RKO (cell line): ENCODE results near the gene UCN2.
"Not testable (repeated sequence)": the region's sequence is repeated elsewhere in the genome, so short reads cannot be mapped to it uniquely, and the experiment has no call there.

ENCODE experiments used
- DNase-seq: peaks from one replicate; pipeline ENCODE4 v3.0.0-alpha.2; 2016; ENCODE audit warnings: low spot score

UCN2 gene

DNA sequence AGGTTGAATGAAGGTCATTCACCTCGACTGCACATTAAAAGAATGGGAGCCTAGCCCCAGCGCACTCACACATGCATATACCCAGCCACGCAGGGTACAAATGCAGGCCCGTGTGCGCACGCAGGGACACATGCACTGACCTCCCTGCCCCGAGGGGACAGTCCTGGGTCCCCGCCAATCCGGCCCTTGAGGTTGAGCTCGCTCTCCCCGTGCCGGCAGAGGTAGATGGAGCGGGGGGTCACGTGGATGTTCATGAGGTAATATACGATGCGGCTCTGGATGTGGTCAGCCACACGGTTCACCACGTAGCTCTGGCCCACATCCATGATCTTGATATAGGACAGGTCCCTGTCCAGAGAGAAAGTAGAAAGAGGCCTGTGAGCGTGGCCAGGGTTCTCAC lies 27.5 kb downstream of the UCN2 start:
- no peak for DNase-seq

DNA sequence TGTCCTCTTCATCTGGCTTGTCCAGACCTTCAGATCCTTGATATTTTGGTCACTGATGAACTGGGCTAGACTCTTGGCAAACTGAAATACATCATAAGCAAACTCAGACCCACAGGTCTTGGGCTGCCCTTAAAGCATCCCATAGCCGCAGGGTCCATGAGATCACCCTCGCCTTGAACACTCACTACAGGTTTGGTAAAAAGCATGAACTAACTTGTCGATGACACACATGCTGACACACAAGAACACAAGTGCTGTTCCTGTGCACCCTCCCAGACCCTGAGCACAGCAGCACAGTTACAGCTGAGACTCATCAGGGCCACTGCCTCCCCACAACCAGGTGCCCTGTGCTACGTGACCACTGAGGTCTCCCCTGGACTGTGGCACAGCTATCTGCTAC lies 28.0 kb downstream of the UCN2 start:
- no peak for DNase-seq

DNA sequence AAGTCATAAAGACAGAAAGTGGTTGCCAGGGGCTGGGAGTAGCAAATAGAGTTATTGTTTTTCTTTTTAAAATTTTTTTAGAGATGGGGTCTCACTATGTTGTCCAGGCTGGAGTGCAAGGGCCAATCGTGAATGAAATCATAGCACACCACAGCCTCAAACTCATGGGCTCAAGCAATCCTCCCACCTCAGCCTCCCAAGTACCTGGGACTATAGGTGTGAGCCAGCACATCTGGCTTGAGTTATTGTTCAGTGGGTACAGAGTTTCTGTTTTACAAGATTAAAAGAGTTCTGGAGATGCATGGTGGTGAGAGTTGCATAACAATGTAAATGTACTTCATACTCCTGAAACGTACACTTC lies 30.6 kb downstream of the UCN2 start:
- DNase-seq, result no peak

DNA sequence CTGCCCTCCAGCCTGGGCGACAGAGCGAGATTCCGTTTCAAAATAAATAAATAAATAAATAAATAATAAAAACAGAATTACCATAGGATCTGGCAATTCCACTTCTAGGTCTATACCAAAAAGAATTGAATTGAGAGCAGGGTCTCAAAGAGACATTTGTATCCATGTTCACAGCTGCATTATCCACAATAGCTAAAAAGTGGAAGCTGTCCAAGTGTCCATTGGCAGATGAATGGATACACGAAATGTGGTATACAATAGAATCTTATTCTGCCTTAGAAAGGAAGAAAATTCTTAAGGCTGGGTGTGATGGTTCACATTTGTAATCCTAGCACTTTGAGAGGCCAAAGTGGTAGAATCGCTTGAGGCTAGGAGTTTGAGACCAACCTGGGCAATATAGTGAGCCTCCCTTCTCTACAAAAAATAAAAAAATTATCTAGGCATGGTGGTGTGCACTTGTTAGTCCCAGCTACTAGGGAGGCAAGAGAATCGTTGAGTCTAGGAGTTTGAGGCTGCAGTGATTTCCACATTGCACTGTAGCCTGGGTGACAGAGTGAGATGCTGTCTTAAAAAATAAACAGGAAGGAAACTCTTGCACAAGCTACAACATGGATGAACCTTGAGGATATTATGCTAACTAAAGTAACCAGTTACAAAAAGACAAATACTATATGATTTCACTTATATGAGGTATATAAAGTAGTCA lies 31.2 kb downstream of the UCN2 start:
- DNase-seq, result no peak

DNA sequence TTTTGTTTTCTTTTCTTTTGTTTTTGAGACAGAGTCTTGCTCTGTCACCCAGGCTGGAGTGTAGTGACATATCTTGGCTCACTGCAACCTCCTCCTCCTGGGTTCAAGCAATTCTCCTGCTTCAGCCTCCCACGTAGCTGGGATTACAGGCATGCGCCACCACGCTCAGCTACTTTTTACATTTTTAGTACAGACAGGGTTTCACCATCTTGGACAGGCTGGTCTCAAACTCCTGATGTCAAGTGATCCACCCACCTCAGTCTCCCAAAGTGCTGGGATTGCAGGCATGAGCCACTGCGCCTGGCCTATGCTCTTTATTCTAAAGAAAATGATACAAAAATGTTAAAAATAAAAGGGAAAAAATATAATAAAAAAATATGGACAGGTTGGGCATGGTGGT lies 32.9 kb downstream of the UCN2 start:
- DNase-seq, result not testable (repeated sequence)

DNA sequence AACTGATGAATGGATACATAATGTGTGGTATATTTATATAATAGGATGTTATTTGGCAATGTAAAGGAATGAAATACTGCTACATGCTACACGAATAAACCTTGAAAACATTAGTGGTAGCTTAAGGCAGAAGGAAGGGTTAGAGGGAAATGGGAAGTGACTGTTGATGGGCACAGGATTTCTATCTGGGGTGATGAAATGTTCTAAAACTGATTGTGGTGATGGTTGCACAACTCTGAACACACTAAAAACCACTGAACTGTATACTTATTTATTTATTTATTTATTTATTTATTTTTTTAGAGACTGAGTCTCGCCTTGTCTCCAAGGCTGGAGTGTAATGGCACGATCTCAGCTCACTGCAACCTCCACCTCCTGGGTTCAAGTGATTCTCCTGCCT lies 34.8 kb downstream of the UCN2 start:
- no peak for DNase-seq

DNA sequence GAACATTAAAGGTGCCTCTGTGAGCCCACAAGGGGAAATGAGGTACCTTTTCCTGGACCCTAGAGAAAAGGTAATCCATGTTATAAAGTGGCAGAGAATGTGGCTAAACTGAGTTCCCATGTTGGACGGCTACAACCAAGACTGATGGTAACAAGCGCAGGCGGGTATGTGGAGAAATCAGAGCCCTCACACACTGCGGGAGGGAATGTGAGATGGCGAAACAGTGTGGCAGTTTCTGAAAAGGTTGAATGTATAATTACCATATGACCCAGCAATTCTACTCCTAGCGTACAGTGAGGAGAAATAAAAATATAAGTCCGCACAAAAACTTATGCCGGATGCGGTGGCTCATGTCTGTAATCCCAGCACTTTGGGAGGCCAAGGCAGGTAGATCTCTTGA lies 35.5 kb downstream of the UCN2 start:
- no peak for DNase-seq

DNA sequence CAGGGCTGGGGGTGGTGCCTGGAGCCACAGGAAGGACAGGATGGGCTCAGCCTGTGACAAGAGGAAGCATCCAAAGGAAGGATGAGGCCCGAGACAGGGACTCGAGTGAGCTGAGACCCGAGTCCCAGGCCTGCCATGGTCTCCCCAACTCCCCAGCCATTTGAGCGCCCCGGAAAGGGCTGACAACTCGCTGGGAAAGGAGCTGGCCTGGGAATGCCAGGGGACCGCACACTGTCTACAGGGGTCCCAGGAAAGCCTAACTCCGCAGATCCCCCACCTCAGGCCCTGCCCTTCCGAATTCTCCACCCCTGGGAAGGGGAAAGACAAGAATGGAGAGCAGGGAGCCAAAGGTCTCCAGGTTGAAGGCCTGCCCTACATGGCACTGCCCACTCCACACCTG lies 38.6 kb downstream of the UCN2 start:
- DNase-seq, result no peak

DNA sequence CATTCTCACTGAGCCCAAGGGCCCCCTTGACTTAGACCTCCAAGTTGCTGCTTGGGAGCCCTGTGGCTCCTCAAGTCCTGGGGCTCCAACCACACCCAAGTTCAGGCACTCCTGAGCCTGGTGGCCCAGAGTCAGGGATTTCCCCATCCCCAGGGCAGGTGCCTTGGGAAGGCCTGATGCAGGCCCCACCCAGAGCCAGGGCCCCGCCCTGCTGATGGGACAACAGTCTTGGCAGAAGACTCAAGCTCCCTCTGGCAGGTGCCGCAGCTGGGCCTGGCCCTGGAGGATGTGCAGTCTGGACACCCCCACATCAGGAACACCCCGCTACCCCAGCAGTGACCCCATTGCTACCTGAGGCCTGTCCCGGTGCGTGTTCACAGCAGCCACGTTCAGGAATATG lies 41.9 kb downstream of the UCN2 start:
- no peak for DNase-seq

DNA sequence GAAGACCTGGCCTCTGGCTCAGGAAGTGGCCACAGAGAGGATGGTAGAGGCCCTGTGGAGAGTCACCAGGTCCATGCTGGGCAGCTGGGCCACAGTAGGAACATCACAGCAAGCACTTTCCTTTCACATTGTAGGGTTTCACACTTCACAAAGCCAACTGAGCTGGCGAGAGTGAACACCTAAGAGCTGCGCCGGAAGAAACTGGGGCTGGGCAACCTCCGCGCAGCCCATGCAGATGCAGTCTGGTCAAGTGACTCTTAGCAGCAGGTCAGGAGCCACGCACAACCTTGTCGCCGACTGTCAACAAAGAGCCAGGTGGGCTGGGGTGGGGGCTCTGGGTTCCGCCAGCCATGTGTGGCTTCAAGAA lies 44.3 kb downstream of the UCN2 start:
- no peak for DNase-seq

DNA sequence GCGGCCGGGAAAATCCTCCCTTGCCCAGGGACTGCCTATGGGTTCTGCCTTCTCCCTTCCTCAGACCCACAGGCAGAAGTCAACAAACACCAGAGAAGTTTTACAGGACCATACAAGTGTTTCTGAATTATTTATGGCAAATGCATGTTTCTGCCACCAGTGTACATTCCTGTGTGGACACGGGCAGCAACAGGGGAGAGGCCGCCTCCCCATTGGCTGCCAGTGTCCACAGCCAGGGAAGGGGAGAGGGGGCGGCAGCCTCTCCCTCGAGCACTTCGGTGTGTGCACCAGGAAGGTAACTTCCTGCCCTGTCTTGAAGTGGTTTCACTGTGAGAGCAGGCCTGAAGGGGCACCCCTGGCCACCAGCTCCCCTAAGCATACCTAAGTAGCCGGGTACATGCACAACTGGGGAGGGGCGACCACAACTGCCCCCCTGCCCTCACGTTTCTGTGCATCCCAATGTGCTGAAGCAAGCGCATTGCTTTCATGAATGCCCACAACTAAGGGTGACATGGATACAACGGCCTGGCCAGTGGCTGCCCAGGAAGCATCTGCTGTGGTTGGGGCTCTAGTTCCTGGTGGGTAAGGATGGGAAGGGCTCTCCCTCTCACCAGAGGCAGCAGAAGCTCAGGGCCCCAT lies 44.8 kb downstream of the UCN2 start:
- DNase-seq, result no peak

DNA sequence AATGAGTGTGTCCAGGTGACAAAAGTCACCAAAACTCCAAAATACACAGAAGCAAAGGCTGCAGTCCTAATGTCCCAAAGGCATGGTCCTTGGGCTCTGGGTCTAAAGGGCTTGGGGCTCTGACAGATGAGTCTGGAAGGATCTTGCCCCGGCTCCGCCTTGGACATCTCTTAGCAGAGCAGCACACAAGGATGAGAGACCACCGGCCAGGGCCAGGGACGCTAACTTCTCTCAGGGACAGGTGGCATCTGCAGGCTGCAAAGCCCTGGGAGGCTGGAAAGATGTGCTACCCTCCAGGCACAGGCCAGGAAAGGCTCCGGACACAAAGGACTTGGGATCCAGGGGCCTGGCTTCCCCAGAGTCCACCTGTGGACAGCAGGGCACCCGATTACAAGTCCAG lies 45.5 kb downstream of the UCN2 start:
- DNase-seq, result no peak

DNA sequence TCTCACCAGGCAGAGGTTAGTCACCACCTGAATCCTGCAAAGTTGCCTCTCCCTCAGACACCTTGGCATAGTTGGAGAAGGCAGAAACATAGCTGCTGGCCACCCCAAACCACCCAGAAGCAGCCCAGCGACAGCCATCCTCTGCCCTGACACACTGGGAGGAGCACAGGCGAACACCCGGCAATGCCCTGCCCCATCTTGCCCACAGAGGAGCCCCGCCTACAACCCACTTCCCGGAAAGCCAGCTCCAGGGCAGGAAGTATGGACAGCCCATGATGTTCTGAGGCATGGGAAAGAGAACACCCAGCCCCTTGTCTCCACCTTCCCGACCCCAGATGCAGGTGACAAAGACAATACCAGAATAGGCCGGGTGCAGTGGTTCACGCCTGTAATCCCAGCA lies 47.0 kb downstream of the UCN2 start:
- DNase-seq, result no peak

DNA sequence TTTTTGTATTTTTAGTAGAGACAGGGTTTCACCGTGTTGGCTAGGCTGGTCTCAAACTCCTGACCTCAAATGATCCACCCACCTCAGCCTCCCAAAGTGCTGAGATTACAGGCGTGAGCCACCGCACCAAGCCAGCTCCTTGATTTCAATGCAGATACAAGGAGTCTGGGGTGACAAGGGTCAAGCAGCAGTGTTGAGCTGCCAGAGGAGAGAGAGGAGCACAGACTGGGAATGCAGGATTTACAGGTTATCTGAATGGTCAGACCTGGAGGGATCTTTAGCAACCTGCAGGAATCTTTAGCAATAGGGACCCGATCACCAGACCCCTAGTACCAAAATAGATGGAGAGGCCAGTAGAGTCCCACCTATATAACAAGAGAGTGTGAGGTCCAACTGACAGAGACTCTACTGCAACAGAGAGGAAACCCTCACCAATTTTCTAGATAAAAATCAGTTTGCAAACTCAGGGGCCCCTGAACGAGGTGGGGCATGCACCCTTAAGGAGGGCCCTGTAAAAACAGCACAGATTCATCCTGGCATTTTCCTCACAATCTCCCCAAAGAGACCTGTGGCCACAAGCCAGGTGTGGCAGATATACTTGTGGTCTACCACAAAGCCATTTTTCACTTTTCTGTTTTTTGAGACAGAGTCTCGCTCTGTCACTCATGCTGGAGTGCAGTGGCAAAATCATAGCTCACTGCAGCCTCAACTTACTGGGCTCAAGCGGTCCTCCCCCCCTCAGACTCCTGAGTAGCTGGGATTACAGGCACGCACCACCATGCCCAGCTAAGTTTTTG lies 49.0 kb downstream of the UCN2 start:
- no peak for DNase-seq
